Omental fat pad (tissue), 4 donors: ENCODE measurements around the gene INPP5J. TPM values are rescaled to one million over a fixed set of nuclear protein-coding genes. Genes with fewer than 3 reads are reported as not detected.
"Not testable (repeated sequence)": the region's sequence is repeated elsewhere in the genome, so short reads cannot be mapped to it uniquely, and the experiment has no call there.

ENCODE experiments used
- ATAC-seq: fragments of 150-250 bp; one replicate; pipeline ENCODE4 v1.9.1; 2016; ENCODE audit warnings: mild to moderate bottlenecking, moderate library complexity; ENCODE audit not compliant: low FRiP score
- DNase-seq: peaks from one replicate; pipeline ENCODE4 v3.0.0-alpha.2; 2019; ENCODE audit warnings: low spot score
- CTCF ChIP-seq, 3 donors: fragments of 450-650 bp; IDR thresholded peaks; one replicate each; pipeline ENCODE4 v1.5.1; 2016 to 2017; ENCODE audit warnings: antibody characterized with exemption in 3 of 3, mild to moderate bottlenecking in 3 of 3, moderate library complexity in 2 of 3
- total RNA-seq, 4 donors: library from RNA; depleted of rRNA; stranded (reverse); fragments of >200 nt; gene quantifications; one replicate each; pipeline ENCODE4 v1.1.0, GENCODE V29; 2016

The INPP5J gene
- total RNA-seq, 4 donors from 2014 or later: 0.24 to 0.84 (median 0.42) TPM

GRCh38 chr22:31094021-31094551 is 28.7 kb upstream of the INPP5J start:
- TF ChIP-seq CTCF (IDR thresholded peaks at IDR 0.05): no peak
- no peak for DNase-seq
- no peak for ATAC-seq

GRCh38 chr22:31094741-31095140 is 28.0 kb upstream of the INPP5J start:
- no peak for TF ChIP-seq CTCF (IDR thresholded peaks at IDR 0.05)
- no peak for ATAC-seq
- DNase-seq: no peak

- TF ChIP-seq CTCF (IDR thresholded peaks at IDR 0.05): no peak
- no peak for DNase-seq
- ATAC-seq: no peak
These were observed 27.0 kb upstream of the INPP5J start for GRCh38 chr22:31095637-31096249.

- DNase-seq: no peak
- no peak for ATAC-seq
- no peak for TF ChIP-seq CTCF (IDR thresholded peaks at IDR 0.05)
These were observed 26.0 kb upstream of the INPP5J start for GRCh38 chr22:31096657-31097279.

- ATAC-seq, DNase-seq: not testable (repeated sequence)
These were observed 25.2 kb upstream of the INPP5J start for GRCh38 chr22:31097539-31097938.

- ATAC-seq: no peak
- DNase-seq: no peak
- no peak for TF ChIP-seq CTCF (IDR thresholded peaks at IDR 0.05)
These were observed 24.7 kb upstream of the INPP5J start for GRCh38 chr22:31097941-31098631.

GRCh38 chr22:31098632-31099110 is 24.1 kb upstream of the INPP5J start:
- DNase-seq (no peak), ATAC-seq (no peak)
- TF ChIP-seq CTCF (IDR thresholded peaks at IDR 0.05): no peak
